B cell (primary cell): ENCODE results near the gene MYO5C. TPM values are rescaled to one million over a fixed set of nuclear protein-coding genes. Genes with fewer than 3 reads are reported as not detected.

Source experiments
- ATAC-seq: fragments of 200-7000 bp; cut with Tn5 transposase; one replicate; pipeline ENCODE4 v1.10.0; 2021; ENCODE audit warnings: low read depth, mild to moderate bottlenecking, moderate number of reproducible peaks, moderate library complexity
- CTCF ChIA-PET: fragments of 350-600 bp; sonication (Branson Sonifier 250); formaldehyde crosslinking; loops from one replicate; lab custom pipeline; 2021; ENCODE audit warnings: antibody characterized with exemption, inconsistent platforms; lab: Charles Lee
- POLR2A ChIA-PET: fragments of 350-600 bp; sonication (Branson Sonifier 250); formaldehyde crosslinking; loops from one replicate; lab custom pipeline; 2021; ENCODE audit warnings: antibody characterized with exemption; lab: Charles Lee
- DNase-seq: peaks from one replicate; pipeline ENCODE4 v3.0.0; 2013
- H2AFZ ChIP-seq: 2 replicates; pipeline ENCODE4 v1.6.1; 2012; ENCODE audit warnings: mild to moderate bottlenecking, low read depth, low read length; ENCODE audit not compliant: insufficient read depth, poor library complexity, severe bottlenecking
- H3K27ac ChIP-seq, 2 donors: 1 replicate in 1 of 2; 2 replicates in 1 of 2; pipeline ENCODE4 v1.5.1; 2012 to 2013; ENCODE audit warnings: low read length in 2 of 2, mild to moderate bottlenecking in 2 of 2, moderate library complexity in 1 of 2
- H3K27me3 ChIP-seq, 4 experiments: fragments of 200-600 bp in 1 of 4; sonication (generic) in 1 of 4; replicated peaks in 1 of 4; 1 replicate in 2 of 4; 2 replicates in 2 of 4; pipeline versions ENCODE4 v1.6.1 to v1.7.0; 2013 to 2016; ENCODE audit warnings: low read length in 3 of 4, mild to moderate bottlenecking in 2 of 4, mixed read lengths in 1 of 4, moderate library complexity in 1 of 4; ENCODE audit not compliant: insufficient read depth in 4 of 4, control insufficient read depth in 3 of 4; ENCODE audit errors: control extremely low read depth in 1 of 4
- H3K36me3 ChIP-seq, 2 experiments: replicated peaks in 1 of 2; 1 replicate in 1 of 2; 2 replicates in 1 of 2; pipeline versions ENCODE4 v1.6.1 to v1.7.1; 2013; ENCODE audit warnings: low read length in 1 of 2; ENCODE audit not compliant: insufficient read depth in 2 of 2, control insufficient read depth in 1 of 2; ENCODE audit errors: control extremely low read depth in 1 of 2, extremely low read depth in 1 of 2
- H3K4me1 ChIP-seq, 2 donors: fragments of 200-600 bp in 1 of 2; sonication (generic) in 1 of 2; 1 replicate in 1 of 2; 2 replicates in 1 of 2; pipeline versions ENCODE4 v1.5.1 to v1.6.1; 2013 to 2017; ENCODE audit warnings: low read length in 2 of 2; ENCODE audit not compliant: control insufficient read depth in 2 of 2, insufficient read depth in 2 of 2
- H3K4me2 ChIP-seq: replicated peaks from 2 replicates; pipeline ENCODE3; 2012; ENCODE audit warnings: mild to moderate bottlenecking, low read depth, low read length; ENCODE audit not compliant: poor library complexity, severe bottlenecking
- H3K4me3 ChIP-seq, 5 experiments: fragments of 200-600 bp in 1 of 5; sonication (generic) in 1 of 5; 1 replicate in 3 of 5; 2 replicates in 2 of 5; pipeline versions ENCODE4 v1.5.1 to v1.7.0; 2011 to 2016; ENCODE audit warnings: low read length in 4 of 5, mild to moderate bottlenecking in 4 of 5, low read depth in 2 of 5, control low read depth in 1 of 5, moderate library complexity in 1 of 5; ENCODE audit not compliant: insufficient read depth in 1 of 5; ENCODE audit errors: control extremely low read depth in 1 of 5, extremely low read depth in 1 of 5
- H3K79me2 ChIP-seq: fragments of 200-600 bp; sonication (generic); one replicate; pipeline ENCODE4 v1.6.0; 2016; ENCODE audit warnings: low read length; ENCODE audit not compliant: control insufficient read depth, insufficient read depth
- H3K9ac ChIP-seq: fragments of 200-600 bp; sonication (generic); 2 replicates; pipeline ENCODE4 v1.6.1; 2017; ENCODE audit warnings: mild to moderate bottlenecking, low read length, moderate library complexity
- H3K9me3 ChIP-seq, 3 donors: one replicate each; pipeline versions ENCODE4 v1.6.1 to v1.7.1; 2013; ENCODE audit warnings: low read length in 2 of 3; ENCODE audit not compliant: control insufficient read depth in 2 of 3, insufficient read depth in 1 of 3; ENCODE audit errors: control extremely low read depth in 1 of 3
- H4K20me1 ChIP-seq: 2 replicates; pipeline ENCODE4 v1.6.0; 2012; ENCODE audit warnings: mild to moderate bottlenecking, low read length; ENCODE audit not compliant: insufficient read depth, control insufficient read depth, poor library complexity, severe bottlenecking
- H3K27ac Mint-ChIP-seq: one replicate; pipeline ENCODE4 v1.8.0; 2021; ENCODE audit warnings: mixed read lengths
- H3K27me3 Mint-ChIP-seq: one replicate; pipeline ENCODE4 v1.8.0; 2021; ENCODE audit warnings: mixed read lengths
- H3K4me1 Mint-ChIP-seq: one replicate; pipeline ENCODE4 v1.8.0; 2021; ENCODE audit warnings: mixed read lengths
- H3K4me3 Mint-ChIP-seq: one replicate; pipeline ENCODE4 v1.8.0; 2021; ENCODE audit warnings: mixed read lengths
- H3K9me3 Mint-ChIP-seq: one replicate; pipeline ENCODE4 v1.8.0; 2022; ENCODE audit warnings: mixed read lengths; ENCODE audit not compliant: insufficient read depth
- CTCF ChIP-seq: fragments of 200-600 bp; IDR thresholded peaks from one replicate; pipeline ENCODE4 v1.8.0; 2022; ENCODE audit warnings: antibody characterized with exemption, mild to moderate bottlenecking
- EZH2 ChIP-seq: IDR thresholded peaks from 2 replicates; pipeline ENCODE4 v1.6.1; 2012; ENCODE audit warnings: borderline replicate concordance, low read depth, mild to moderate bottlenecking, moderate library complexity, low read length; ENCODE audit not compliant: insufficient read depth, poor library complexity, severe bottlenecking
- WGBS: methylation state at CpG from one replicate; pipeline ENCODE4 v1.1.5; 2013; ENCODE audit warnings: missing lambda C conversion rate; ENCODE audit not compliant: insufficient coverage; 5-methylcytosine and 5-hydroxymethylcytosine counted together
- intact Hi-C: fragments of 100-400 bp; cut with micrococcal nuclease; formaldehyde crosslinking; loops from one replicate; pipeline ENCODE4 v1.10.0; 2022
- polyA plus RNA-seq: library from polyadenylated mRNA; depleted of rRNA; stranded (reverse); fragments of >200 nt; gene quantifications from 2 replicates; pipeline ENCODE4 v1.2.3, GENCODE V29; 2012
- total RNA-seq, 2 donors: library from RNA; stranded (reverse); fragments of 120-200 nt in 1 of 2; gene quantifications; 1 replicate in 1 of 2; 2 replicates in 1 of 2; pipeline versions ENCODE4 v1.2.3 to v1.2.4, GENCODE V29; 2013 to 2022

MYO5C gene
- total and polyA plus RNA-seq, 2 donors (not counting 1 experiment from before 2014, with no cell fraction given), result 0.54 to 4.5 TPM

GRCh38 chr15:52207191-52207590 lies 88.4 kb downstream of the MYO5C start:
- Mint-ChIP-seq H3K4me3 (no peak overlapping the region), H3K27ac (no peak overlapping the region)
- TF ChIP-seq CTCF (no peak), EZH2 (no peak)

GRCh38 chr15:52206446-52206845 lies 89.2 kb downstream of the MYO5C start:
- WGBS, result 100% methylated on average over 1 of the region's 2 CpGs
- no peak for TF ChIP-seq CTCF
- no peak for TF ChIP-seq EZH2
- no peaks in the 10 kb centered on the region for H3K27me3 Mint-ChIP-seq
- Histone ChIP-seq H3K79me2 (no peaks in the 10 kb centered on the region), H3K4me1 (no peaks in the 10 kb centered on the region), H3K9me3 (no peaks in the 10 kb centered on the region), H3K27ac (no peak overlapping the region), H2AFZ (no peak overlapping the region), H3K36me3 (peaks cover 0 to 3% of the 10 kb centered on the region in 2 experiments), H3K9ac (no peak overlapping the region), H3K4me3 (no peak overlapping the region), H4K20me1 (no peaks in the 10 kb centered on the region), H3K27me3 (no peaks in the 10 kb centered on the region), H3K4me2 (no peak overlapping the region)
- no peak overlapping the region for H3K27ac Mint-ChIP-seq
- intact Hi-C loops, result no loop called here
- POLR2A ChIA-PET, result no interaction called here
- no peak overlapping the region for H3K4me3 Mint-ChIP-seq
- no peak for ATAC-seq
- CTCF ChIA-PET, result no interaction called here
- no peaks in the 10 kb centered on the region for H3K4me1 Mint-ChIP-seq
- DNase-seq, result no peak
- H3K9me3 Mint-ChIP-seq, result no peaks in the 10 kb centered on the region

More at GRCh38 chr15:52207191-52207590, 88.4 kb downstream of the MYO5C start:
- no peak overlapping the region for H3K9ac ChIP-seq
- H3K27me3 ChIP-seq, result no peaks in the 10 kb centered on the region
- Mint-ChIP-seq H3K27me3 (no peaks in the 10 kb centered on the region), H3K9me3 (no peaks in the 10 kb centered on the region), H3K4me1 (no peaks in the 10 kb centered on the region)
- ChIA-PET CTCF (interaction anchor here (0.6 to 2.5 kb wide), 5 partner anchors 8 to 77 kb away, joined by 3 to 15 read pairs (median 6); no protein-coding TSS in a partner anchor), POLR2A (interaction anchor here (0.6 kb wide), 1 partner anchor 47 kb away, joined by 4 read pairs; no protein-coding TSS in a partner anchor)
- no peaks in the 10 kb centered on the region for H3K9me3 ChIP-seq
- H4K20me1 ChIP-seq, result no peaks in the 10 kb centered on the region
- H3K4me3 ChIP-seq, result no peak overlapping the region
- WGBS, result no CpG with 5 or more reads among the region's 1 CpG
- H3K36me3 ChIP-seq, result peaks cover 0 to 3% of the 10 kb centered on the region in 2 experiments
- intact Hi-C loops, result no loop called here
- no peaks in the 10 kb centered on the region for H3K4me1 ChIP-seq
- no peaks in the 10 kb centered on the region for H3K79me2 ChIP-seq
- ATAC-seq (no peak), DNase-seq (no peak)
- no peak overlapping the region for H3K27ac ChIP-seq
- no peak overlapping the region for H3K4me2 ChIP-seq
- no peak overlapping the region for H2AFZ ChIP-seq
